Keratinocyte (primary cell): Measurements from ENCODE around the gene CLDN19. TPM values are rescaled to one million over a fixed set of nuclear protein-coding genes. Genes with fewer than 3 reads are reported as not detected.

ENCODE experiments used
- DNase-seq: peaks from one replicate; pipeline ENCODE4 v3.0.0-alpha.2; 2011; ENCODE audit warnings: low read depth, missing footprints, low spot score
- FAIRE-seq: peaks from 2 replicates; lab custom pipeline; 2011; peaks lifted over from hg19 to GRCh38; lab: Jason Lieb, UNC
- H2AFZ ChIP-seq: 2 replicates; pipeline ENCODE4 v1.6.0; 2012; ENCODE audit warnings: low read length, control low read depth, inconsistent platforms; ENCODE audit not compliant: control insufficient read depth
- H3K27ac ChIP-seq: 2 replicates; pipeline ENCODE4 v1.5.1; 2011; ENCODE audit warnings: low read length; ENCODE audit not compliant: control insufficient read depth, insufficient read depth
- H3K27me3 ChIP-seq: 3 replicates; pipeline ENCODE4 v1.6.0; 2011; ENCODE audit warnings: low read length; ENCODE audit not compliant: control insufficient read depth, insufficient read depth; ENCODE audit errors: extremely low read depth
- H3K36me3 ChIP-seq, 2 experiments: 2 replicates in 1 of 2; 3 replicates in 1 of 2; pipeline ENCODE4 v1.5.1; 2011; ENCODE audit warnings: low read length in 2 of 2, mild to moderate bottlenecking in 1 of 2; ENCODE audit not compliant: control insufficient read depth in 2 of 2, insufficient read depth in 2 of 2; ENCODE audit errors: extremely low read depth in 1 of 2
- H3K4me1 ChIP-seq: 3 replicates; pipeline ENCODE4 v1.5.1; 2011; ENCODE audit warnings: low read length; ENCODE audit not compliant: control insufficient read depth, insufficient read depth; ENCODE audit errors: extremely low read depth
- H3K4me2 ChIP-seq: 3 replicates; pipeline ENCODE4 v1.6.0; 2011; ENCODE audit warnings: low read depth, low read length; ENCODE audit not compliant: control insufficient read depth, insufficient read depth; ENCODE audit errors: extremely low read depth
- H3K4me3 ChIP-seq, 3 experiments: fragments of 200-600 bp in 1 of 3; sonication (generic) in 1 of 3; 2 replicates in 2 of 3; 3 replicates in 1 of 3; pipeline ENCODE4 v1.5.1; 2011 to 2016; ENCODE audit warnings: low read length in 3 of 3, mild to moderate bottlenecking in 3 of 3, control low read depth in 2 of 3, inconsistent platforms in 1 of 3, low read depth in 1 of 3, mixed read lengths in 1 of 3, mixed run types in 1 of 3, moderate library complexity in 1 of 3; ENCODE audit not compliant: control insufficient read depth in 2 of 3, insufficient read depth in 2 of 3; ENCODE audit errors: extremely low read depth in 1 of 3
- H3K79me2 ChIP-seq: 2 replicates; pipeline ENCODE4 v1.6.0; 2012; ENCODE audit warnings: low read length; ENCODE audit not compliant: control insufficient read depth, insufficient read depth
- H3K9ac ChIP-seq: 3 replicates; pipeline ENCODE4 v1.6.0; 2011; ENCODE audit warnings: low read length; ENCODE audit not compliant: control insufficient read depth, insufficient read depth; ENCODE audit errors: extremely low read depth
- H3K9me1 ChIP-seq: 3 replicates; pipeline ENCODE4 v1.6.0; 2011; ENCODE audit warnings: low read length; ENCODE audit not compliant: control insufficient read depth, insufficient read depth; ENCODE audit errors: extremely low read depth
- H3K9me3 ChIP-seq: 2 replicates; pipeline ENCODE4 v1.5.1; 2012; ENCODE audit warnings: low read depth, low read length; ENCODE audit not compliant: control insufficient read depth
- H4K20me1 ChIP-seq: 3 replicates; pipeline ENCODE4 v1.6.0; 2011; ENCODE audit warnings: low read length; ENCODE audit not compliant: control insufficient read depth, insufficient read depth; ENCODE audit errors: extremely low read depth
- EZH2 ChIP-seq: IDR thresholded peaks from one replicate; pipeline ENCODE4 v1.6.1; 2012; ENCODE audit warnings: inconsistent platforms, mild to moderate bottlenecking, low read length, moderate library complexity
- dilution Hi-C: fragments of 300-500 bp; cut with MboI; formaldehyde crosslinking; loops from one replicate; pipeline ENCODE4 v1.7.0; 2020; ENCODE audit warnings: low sequenced_read_pairs; ENCODE audit not compliant: extremely low pct_ligation_motif_present
- polyA plus RNA-seq, 5 experiments: library from polyadenylated mRNA; depleted of rRNA in 3 of 5; stranded (reverse) in 3 of 5; stranded (forward) in 1 of 5; unstranded in 1 of 5; fragments of >200 nt; gene quantifications; 1 replicate in 1 of 5; 2 replicates in 3 of 5; 3 replicates in 1 of 5; pipeline versions ENCODE4 v1.2.1 to v1.2.3, GENCODE V29; 2011 to 2012; ENCODE audit warnings: missing spikeins in 2 of 5, low read depth in 1 of 5, low replicate concordance in 1 of 5
- TF ChIP-seq, protein P1 (sequence below), 3 experiments: IDR thresholded peaks in 1 of 3; conservative IDR thresholded peaks in 1 of 3; optimal IDR thresholded peaks in 1 of 3; 2 replicates in 2 of 3; 3 replicates in 1 of 3; pipeline versions ENCODE3 to v1.5.1; 2011; ENCODE audit warnings: low read length in 3 of 3, mild to moderate bottlenecking in 3 of 3, moderate library complexity in 2 of 3, control low read depth in 1 of 3, inconsistent platforms in 1 of 3; ENCODE audit not compliant: insufficient read depth in 2 of 3; ENCODE audit errors: extremely low read depth in 1 of 3

The CLDN19 gene
- polyA plus RNA-seq, 1 donor (not counting 4 experiments of a cell fraction or from before 2014, with no cell fraction given) = not detected

- no peak for DNase-seq
- Histone ChIP-seq H2AFZ (no peak overlapping the region), H3K4me2 (peak overlapping the region; percentile 33), H3K9me3 (no peaks in the 10 kb centered on the region), H3K4me3 (no peak overlapping the region), H3K79me2 (peaks cover 97% of the 10 kb centered on the region), H4K20me1 (peaks cover 44% of the 10 kb centered on the region), H3K27me3 (no peaks in the 10 kb centered on the region), H3K27ac (no peak overlapping the region), H3K9me1 (peaks cover 2% of the 10 kb centered on the region), H3K36me3 (peaks cover 9 to 44% of the 10 kb centered on the region in 2 experiments), H3K9ac (no peak overlapping the region), H3K4me1 (peaks cover 48% of the 10 kb centered on the region)
- TF ChIP-seq, protein P1, sequence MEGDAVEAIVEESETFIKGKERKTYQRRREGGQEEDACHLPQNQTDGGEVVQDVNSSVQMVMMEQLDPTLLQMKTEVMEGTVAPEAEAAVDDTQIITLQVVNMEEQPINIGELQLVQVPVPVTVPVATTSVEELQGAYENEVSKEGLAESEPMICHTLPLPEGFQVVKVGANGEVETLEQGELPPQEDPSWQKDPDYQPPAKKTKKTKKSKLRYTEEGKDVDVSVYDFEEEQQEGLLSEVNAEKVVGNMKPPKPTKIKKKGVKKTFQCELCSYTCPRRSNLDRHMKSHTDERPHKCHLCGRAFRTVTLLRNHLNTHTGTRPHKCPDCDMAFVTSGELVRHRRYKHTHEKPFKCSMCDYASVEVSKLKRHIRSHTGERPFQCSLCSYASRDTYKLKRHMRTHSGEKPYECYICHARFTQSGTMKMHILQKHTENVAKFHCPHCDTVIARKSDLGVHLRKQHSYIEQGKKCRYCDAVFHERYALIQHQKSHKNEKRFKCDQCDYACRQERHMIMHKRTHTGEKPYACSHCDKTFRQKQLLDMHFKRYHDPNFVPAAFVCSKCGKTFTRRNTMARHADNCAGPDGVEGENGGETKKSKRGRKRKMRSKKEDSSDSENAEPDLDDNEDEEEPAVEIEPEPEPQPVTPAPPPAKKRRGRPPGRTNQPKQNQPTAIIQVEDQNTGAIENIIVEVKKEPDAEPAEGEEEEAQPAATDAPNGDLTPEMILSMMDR (optimal IDR thresholded peaks at IDR 0.05 in 1 of 3, IDR thresholded peaks at IDR 0.05 in 1 of 3, conservative IDR thresholded peaks at IDR 0.05 in 1 of 3; ENCODE audit: extremely low read depth in 1 of 3, insufficient read depth in 2 of 3, low read length in 3 of 3) = no peak
- TF ChIP-seq EZH2 = no peak
- dilution Hi-C loops = no loop called here
- FAIRE-seq = no peak
Measured at GRCh38 chr1:42692911-42693310, 47.1 kb downstream of the CLDN19 start.

DNA sequence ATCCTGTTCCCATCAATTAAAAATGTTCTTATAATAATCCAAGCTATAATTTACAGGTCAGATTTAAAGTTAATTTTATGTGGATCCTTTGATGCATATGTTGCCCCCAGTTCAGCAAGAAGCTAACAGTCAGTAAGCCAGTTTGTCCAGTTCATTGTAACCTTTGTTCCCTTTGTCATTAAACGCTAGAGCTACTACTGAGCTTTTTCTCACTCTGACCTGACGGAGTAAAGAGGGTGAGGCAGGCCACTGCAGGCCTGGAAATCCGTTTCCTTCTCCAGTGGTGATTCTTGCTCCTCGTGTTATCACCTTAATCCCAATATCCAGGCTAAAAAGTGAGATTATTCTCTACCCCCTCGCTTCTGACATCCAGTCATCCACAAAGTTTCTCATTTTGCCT, 47.6 kb downstream of the CLDN19 start:
- Histone ChIP-seq H3K27me3 (no peaks in the 10 kb centered on the region), H3K9ac (no peak overlapping the region), H2AFZ (no peak overlapping the region), H3K9me1 (peaks cover 5% of the 10 kb centered on the region), H3K4me2 (peak overlapping the region; percentile 33), H3K4me1 (peaks cover 52% of the 10 kb centered on the region), H3K79me2 (peaks cover 97% of the 10 kb centered on the region), H3K36me3 (peaks cover 9 to 45% of the 10 kb centered on the region in 2 experiments), H4K20me1 (peaks cover 49% of the 10 kb centered on the region), H3K9me3 (no peaks in the 10 kb centered on the region), H3K4me3 (no peak overlapping the region), H3K27ac (peak overlapping the region; percentile 16)
- DNase-seq (no peak), FAIRE-seq (peak; percentile 58)
- dilution Hi-C loops = no loop called here
- TF ChIP-seq, protein P1 (optimal IDR thresholded peaks at IDR 0.05 in 1 of 3, IDR thresholded peaks at IDR 0.05 in 1 of 3, conservative IDR thresholded peaks at IDR 0.05 in 1 of 3; ENCODE audit: extremely low read depth in 1 of 3, insufficient read depth in 2 of 3, low read length in 3 of 3) = no peak
- TF ChIP-seq EZH2 = no peak
